HepG2 (cell line): Measurements from ENCODE around the gene KNG1. TPM values are rescaled to one million over a fixed set of nuclear protein-coding genes. Genes with fewer than 3 reads are reported as not detected.

Experiments
- ATAC-seq: fragments of 200-7000 bp; cut with Tn5 transposase; 3 replicates; pipeline ENCODE4 v1.9.1; 2020; ENCODE audit warnings: mild to moderate bottlenecking, moderate library complexity
- BruUV-seq: library from RNA; stranded (reverse); fragments of 400-500 nt; replicated peaks from 2 replicates; lab custom pipeline; 2021; lab: Mats Ljungman, UMichigan
- CTCF ChIA-PET: fragments of 300-600 bp; formaldehyde crosslinking; extraction: SDS; loops from one replicate; lab custom pipeline; 2021; ENCODE audit warnings: low total read pairs, inconsistent platforms, low intra/inter-chr PET ratio; lab: Yijun Ruan, JAX
- POLR2A ChIA-PET: fragments of 350-600 bp; sonication (Branson Sonifier 250); formaldehyde crosslinking; loops from one replicate; lab custom pipeline; 2020; ENCODE audit warnings: antibody characterized with exemption, inconsistent platforms; lab: Yijun Ruan, JAX
- DNase-seq: peaks from one replicate; pipeline ENCODE4 v3.0.0-alpha.2; 2015; ENCODE audit warnings: low spot score
- FAIRE-seq: peaks from 3 replicates; lab custom pipeline; 2011; peaks lifted over from hg19 to GRCh38; lab: Jason Lieb, UNC
- H2AFZ ChIP-seq: one replicate; pipeline ENCODE4 v1.6.1; 2011; ENCODE audit warnings: low read length, inconsistent platforms
- H3K27ac ChIP-seq: fragments of 300-600 bp; 3 replicates; pipeline ENCODE4 v1.8.0; 2011; ENCODE audit warnings: mixed run types, mild to moderate bottlenecking, mixed read lengths, low read length, inconsistent platforms; ENCODE audit not compliant: insufficient read depth; ENCODE audit errors: extremely low read length
- H3K27me3 ChIP-seq, 2 experiments: fragments of 200-600 bp in 1 of 2; 2 replicates in 1 of 2; 3 replicates in 1 of 2; pipeline versions ENCODE4 v1.6.0 to v1.8.0; 2011; ENCODE audit warnings: low read length in 2 of 2, mild to moderate bottlenecking in 2 of 2, moderate library complexity in 2 of 2, inconsistent platforms in 1 of 2; ENCODE audit not compliant: insufficient read depth in 2 of 2, control insufficient read depth in 1 of 2
- H3K36me3 ChIP-seq, 2 experiments: fragments of 200-600 bp in 1 of 2; replicated peaks in 1 of 2; 2 replicates in 1 of 2; 3 replicates in 1 of 2; pipeline versions ENCODE4 v1.5.1 to v1.8.0; 2011; ENCODE audit warnings: low read length in 2 of 2, inconsistent platforms in 1 of 2; ENCODE audit not compliant: insufficient read depth in 2 of 2, control insufficient read depth in 1 of 2
- H3K4me1 ChIP-seq: 2 replicates; pipeline ENCODE4 v1.5.1; 2012; ENCODE audit warnings: low read length, inconsistent platforms; ENCODE audit not compliant: insufficient read depth
- H3K4me2 ChIP-seq: 2 replicates; pipeline ENCODE4 v1.6.0; 2011; ENCODE audit warnings: low read depth, low read length, inconsistent platforms
- H3K4me3 ChIP-seq, 3 experiments: fragments of 200-600 bp in 1 of 3; sonication (generic), shearing (Covaris generic) in 1 of 3; replicated peaks in 1 of 3; 2 replicates each; pipeline ENCODE4 v1.5.1; 2011 to 2016; ENCODE audit warnings: low read length in 3 of 3, inconsistent platforms in 2 of 3, low read depth in 2 of 3, mild to moderate bottlenecking in 2 of 3, control low read depth in 1 of 3, mixed read lengths in 1 of 3; ENCODE audit not compliant: insufficient read depth in 1 of 3
- H3K79me2 ChIP-seq: one replicate; pipeline ENCODE4 v1.6.1; 2011; ENCODE audit warnings: low read length, inconsistent platforms; ENCODE audit not compliant: insufficient read depth
- H3K9ac ChIP-seq: 2 replicates; pipeline ENCODE4 v1.6.0; 2011; ENCODE audit warnings: mild to moderate bottlenecking, low read depth, low read length, inconsistent platforms; ENCODE audit not compliant: insufficient read depth
- H3K9me3 ChIP-seq: 2 replicates; pipeline ENCODE4 v1.5.1; 2012; ENCODE audit warnings: mild to moderate bottlenecking, low read length
- H4K20me1 ChIP-seq: 2 replicates; pipeline ENCODE4 v1.6.0; 2011; ENCODE audit warnings: inconsistent platforms, mild to moderate bottlenecking, low read length, moderate library complexity; ENCODE audit not compliant: insufficient read depth
- FIP1L1 ChIP-seq: fragments of 200-400 bp; formaldehyde crosslinking; IDR thresholded peaks from 2 replicates; pipeline ENCODE4 v1.6.1; 2018; ENCODE audit warnings: low read depth, mild to moderate bottlenecking, low read length, moderate library complexity, borderline replicate concordance; ENCODE audit not compliant: insufficient read depth
- HIC2 ChIP-seq: sonication (generic); formaldehyde crosslinking; IDR thresholded peaks from 2 replicates; pipeline ENCODE4 v1.9.0; 2022; ENCODE audit warnings: low read depth, missing genetic modification reagents
- HOXD1 ChIP-seq: sonication (generic); formaldehyde crosslinking; IDR thresholded peaks from 2 replicates; pipeline ENCODE4 v1.5.0; 2020; ENCODE audit warnings: missing genetic modification reagents
- PPARG ChIP-seq: conservative IDR thresholded peaks from 2 replicates; pipeline ENCODE4 v1.6.1; 2016; ENCODE audit warnings: missing biosample characterization, missing genetic modification reagents
- REL ChIP-seq: sonication (generic); formaldehyde crosslinking; conservative IDR thresholded peaks from 2 replicates; pipeline ENCODE4 v1.8.0; 2022; ENCODE audit warnings: mild to moderate bottlenecking, missing genetic modification reagents, moderate library complexity
- ZNF44 ChIP-seq: sonication (generic); formaldehyde crosslinking; IDR thresholded peaks from 2 replicates; pipeline ENCODE4 v1.5.1; 2020; ENCODE audit warnings: mild to moderate bottlenecking, missing genetic modification reagents
- ZNF572 ChIP-seq: sonication (generic); formaldehyde crosslinking; IDR thresholded peaks from 2 replicates; pipeline ENCODE4 v1.5.1; 2020; ENCODE audit warnings: mild to moderate bottlenecking, missing genetic modification reagents
- WGBS: methylation state at CpG from one replicate; pipeline ENCODE4 v1.1.6; 2017; ENCODE audit warnings: low lambda C conversion rate; 5-methylcytosine and 5-hydroxymethylcytosine counted together
- in situ Hi-C: cut with HindIII; loops from 2 replicates; pipeline ENCODE4 v1.10.0; 2017; ENCODE audit warnings: low pct_unique_long_range_greater_than_20kb; ENCODE audit not compliant: extremely low pct_ligation_motif_present
- intact Hi-C: fragments of 100-400 bp; cut with micrococcal nuclease; formaldehyde crosslinking; loops from one replicate; pipeline ENCODE4 v1.10.0; 2022; ENCODE audit not compliant: unreplicated experiment
- polyA plus RNA-seq, 8 experiments: library from polyadenylated mRNA; depleted of rRNA in 3 of 8; stranded (reverse) in 7 of 8; unstranded in 1 of 8; fragments of >200 nt; fragmentation: Illumina TruSeq in 4 of 8; extraction: Trizol in 4 of 8; gene quantifications; 2 replicates each; pipeline versions ENCODE4 v1.2.1 to v1.2.3, GENCODE V29; 2011 to 2016; ENCODE audit warnings: low read depth in 4 of 8, missing spikeins in 1 of 8, mixed read lengths in 1 of 8; ENCODE audit not compliant: insufficient read depth in 1 of 8
- total RNA-seq, 5 experiments: library from RNA; depleted of rRNA; stranded (reverse); fragments of >200 nt; fragmentation: Illumina TruSeq; extraction: Trizol; gene quantifications; 2 replicates each; pipeline ENCODE4 v1.2.3, GENCODE V29; 2016; ENCODE audit warnings: low read depth in 1 of 5

The KNG1 gene
- total and polyA plus RNA-seq, 2 of the 13 experiments (the other 11 are each of a cell fraction or from before 2014, with no cell fraction given) = 6.5 to 7.0 TPM

GRCh38 chr3:186705882-186706780 lies 11.0 kb upstream of the KNG1 start:
- H2AFZ ChIP-seq = no peak overlapping the region
- no peak overlapping the region for H3K4me2 ChIP-seq
- BruUV-seq = no TSS peak
- in situ Hi-C loops = no loop called here
- H3K79me2 ChIP-seq = no peaks in the 10 kb centered on the region
- no peak for ATAC-seq
- TF ChIP-seq REL (CRISPR knock-in tag) (no peak), FIP1L1 (no peak), HIC2 (CRISPR knock-in tag) (no peak), ZNF44 (CRISPR knock-in tag) (no peak), ZNF572 (CRISPR knock-in tag) (no peak), PPARG (CRISPR knock-in tag) (no peak), HOXD1 (CRISPR knock-in tag) (no peak)
- H4K20me1 ChIP-seq = no peaks in the 10 kb centered on the region
- ChIA-PET POLR2A (no interaction called here), CTCF (no interaction called here)
- H3K9ac ChIP-seq = no peak overlapping the region
- intact Hi-C loops = no loop called here
- peaks cover 0 to 4% of the 10 kb centered on the region in 2 experiments; a peak in 1 of 5 replicates for H3K27me3 ChIP-seq
- H3K4me1 ChIP-seq = no peaks in the 10 kb centered on the region
- no peak overlapping the region for H3K27ac ChIP-seq
- DNase-seq = no peak
- no peaks in the 10 kb centered on the region for H3K36me3 ChIP-seq
- no peak overlapping the region for H3K4me3 ChIP-seq
- WGBS = 37% methylated on average over 6 of the region's 6 CpGs
- H3K9me3 ChIP-seq = no peaks in the 10 kb centered on the region
- no peak for FAIRE-seq
